ENCODE measurements around the gene ITSN2. TPM values are rescaled to one million over a fixed set of nuclear protein-coding genes. Genes with fewer than 3 reads are reported as not detected.

Gene ITSN2
- total RNA-seq, 1 experiment from 2014 or later, result 20.8 TPM

DNA sequence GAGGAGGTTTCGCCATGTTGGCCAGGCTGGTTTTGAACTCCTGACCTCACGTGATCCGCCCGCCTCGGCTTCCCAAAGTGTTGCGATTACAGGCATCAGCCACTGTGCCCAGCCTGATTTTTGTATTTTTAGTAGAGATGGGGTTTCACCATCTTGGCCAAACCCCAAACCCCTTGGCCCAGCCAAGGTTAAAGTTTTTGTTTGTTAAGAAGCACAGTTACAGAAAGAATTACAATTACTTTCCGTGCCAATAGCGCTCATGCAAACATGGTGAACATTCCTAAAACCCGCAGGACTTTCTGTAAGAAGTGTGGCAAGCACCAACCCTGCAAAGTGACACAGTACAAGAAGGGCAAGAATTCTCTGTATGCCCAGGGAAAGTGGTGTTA, 26.1 kb downstream of the ITSN2 start:
- peak; percentile 79 for DNase-seq (ENCODE audit: low read depth)

DNA sequence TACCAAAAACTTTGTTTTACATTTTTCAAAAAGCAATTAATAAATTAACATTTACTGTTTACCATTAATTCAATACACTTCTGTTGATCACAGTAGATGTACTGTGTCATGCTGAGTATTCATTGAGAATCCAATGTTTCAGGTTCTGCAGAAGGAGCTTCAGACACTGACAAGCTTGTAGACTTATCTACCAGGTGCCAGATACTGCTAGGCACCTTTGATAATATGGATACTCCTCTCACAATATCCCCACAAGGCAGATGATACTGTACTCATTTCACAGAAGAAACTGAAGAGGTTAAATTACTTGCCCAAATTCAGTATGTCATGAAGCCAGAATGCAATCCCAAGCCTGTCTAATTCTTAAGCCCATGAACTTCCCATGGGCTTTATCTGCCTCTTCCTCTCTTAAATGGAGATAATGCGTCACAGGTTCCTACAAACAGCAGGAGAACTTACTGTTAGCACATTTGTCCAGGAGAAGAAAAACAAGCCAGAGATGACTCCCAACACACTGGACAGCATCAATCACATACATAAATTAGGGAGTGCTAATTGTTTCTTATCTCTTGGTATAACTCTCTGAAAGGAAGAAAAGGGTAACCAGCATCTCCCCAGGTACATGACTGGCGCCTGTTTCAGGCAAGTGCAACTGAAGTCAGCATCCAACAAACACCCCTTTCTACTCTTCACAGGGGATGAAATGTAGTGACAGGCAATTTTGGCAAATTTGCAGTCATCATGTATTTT, 27.4 kb downstream of the ITSN2 start:
- DNase-seq (ENCODE audit: low read depth), result no peak

DNA sequence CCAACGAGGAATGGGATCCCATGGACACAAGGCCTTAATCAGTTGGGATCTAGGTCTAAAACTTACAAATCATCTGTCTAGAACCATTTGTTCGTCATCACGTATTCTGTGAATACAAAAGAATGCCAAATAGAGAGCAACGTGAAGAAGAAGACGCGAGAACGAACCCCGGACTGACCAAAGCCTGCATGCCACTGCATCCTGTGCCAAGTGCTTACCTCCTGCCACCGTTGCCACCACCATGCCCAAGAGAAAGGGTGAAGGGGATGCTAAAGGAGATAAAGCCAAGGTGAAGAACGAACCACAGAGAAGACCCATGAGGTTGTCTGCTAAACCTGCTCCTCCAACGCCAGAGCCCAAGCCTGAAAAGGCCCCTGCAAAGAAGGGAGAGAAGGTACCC, 30.2 kb downstream of the ITSN2 start:
- no peak for DNase-seq (ENCODE audit: low read depth)

- DNase-seq (ENCODE audit: low read depth), result no peak
Measured at GRCh38 chr2:24329700-24330099, 30.6 kb downstream of the ITSN2 start.

DNA sequence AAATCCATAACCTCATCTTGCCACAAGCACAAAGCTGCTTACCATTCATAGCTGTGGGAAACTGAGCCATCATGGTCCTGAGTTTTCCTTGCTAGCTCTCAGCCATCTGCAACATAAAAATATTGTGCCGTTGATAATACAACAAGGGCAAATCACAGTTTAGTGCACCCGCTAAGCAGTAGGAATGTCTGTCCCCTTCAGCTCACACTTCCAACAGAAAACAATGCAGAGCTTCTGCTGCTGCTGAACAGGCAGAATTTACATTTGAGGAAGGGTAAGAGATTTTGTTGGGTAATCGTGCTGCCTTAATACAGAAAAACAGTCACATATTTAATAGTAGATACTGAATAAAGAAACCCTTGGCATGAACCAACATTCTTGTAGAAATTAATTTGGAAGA, 32.3 kb downstream of the ITSN2 start:
- DNase-seq (ENCODE audit: low read depth), result no peak

DNA sequence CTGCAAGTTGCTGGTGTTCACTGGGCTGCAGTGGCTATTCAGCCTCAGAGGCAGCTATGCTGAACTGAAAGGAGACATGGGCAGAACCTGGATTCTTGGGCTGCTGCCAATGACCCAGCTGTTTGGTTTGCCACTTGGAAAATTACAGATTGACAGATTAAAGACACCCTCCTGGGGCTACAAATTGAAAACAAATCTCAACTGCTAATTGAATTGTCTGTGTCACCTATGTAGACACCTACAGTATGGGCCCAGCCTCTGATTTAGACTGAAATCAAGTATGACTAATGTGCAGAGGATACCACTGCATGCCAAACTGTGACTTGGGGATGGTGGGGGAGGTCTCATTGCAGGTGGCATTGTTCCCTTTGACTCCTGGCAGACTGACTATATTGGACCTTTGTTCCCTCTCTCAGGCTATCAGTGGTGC, 42.8 kb downstream of the ITSN2 start:
- peak; percentile 41 for DNase-seq (ENCODE audit: low read depth)

GRCh38 chr2:24315669-24316068, 44.7 kb downstream of the ITSN2 start:
- DNase-seq (ENCODE audit: low read depth), result no peak

DNA sequence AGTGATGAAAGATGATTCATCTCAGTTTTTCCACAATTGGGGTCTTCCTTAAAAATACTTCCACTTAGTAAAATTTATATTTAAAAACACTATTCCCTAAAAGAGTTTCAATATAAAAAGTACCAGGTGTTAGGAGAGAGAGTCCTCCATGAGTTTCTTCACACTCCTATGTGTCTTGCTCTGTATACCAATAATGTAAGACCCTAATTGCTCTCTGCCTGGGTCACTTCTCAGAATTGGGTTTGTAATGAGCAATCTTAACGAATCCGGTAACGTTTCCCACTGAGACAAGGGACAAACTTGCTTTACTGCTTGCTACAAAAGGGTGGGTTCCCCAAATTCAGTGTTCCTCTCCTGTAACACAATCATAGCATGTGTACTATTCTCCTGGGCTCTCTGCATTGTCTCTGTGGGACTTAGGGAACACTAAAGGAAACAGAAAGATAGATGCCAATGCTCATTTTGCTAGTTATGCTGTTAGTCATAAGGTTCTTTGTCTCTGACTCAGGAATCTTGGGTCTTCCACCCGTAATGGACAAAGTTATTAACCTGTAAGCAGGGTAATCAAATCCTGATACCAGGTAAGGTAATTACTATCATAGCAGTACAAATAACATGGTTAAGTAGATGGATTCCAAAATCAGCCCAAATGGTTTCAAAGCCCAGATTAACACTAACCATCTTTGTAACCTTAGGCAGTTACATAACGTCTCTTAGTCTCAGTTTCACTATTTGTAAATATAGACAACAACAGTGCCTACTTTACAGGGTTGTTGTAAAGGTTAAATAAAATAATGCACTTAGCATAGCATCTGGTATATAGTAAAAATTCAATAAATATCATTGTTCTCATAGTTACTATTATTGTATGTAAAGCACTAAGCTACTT, 46.3 kb downstream of the ITSN2 start:
- peak; percentile 32 for DNase-seq (ENCODE audit: low read depth)

GRCh38 chr2:24307961-24308360, 52.4 kb downstream of the ITSN2 start:
- no peak for DNase-seq (ENCODE audit: low read depth)

DNA sequence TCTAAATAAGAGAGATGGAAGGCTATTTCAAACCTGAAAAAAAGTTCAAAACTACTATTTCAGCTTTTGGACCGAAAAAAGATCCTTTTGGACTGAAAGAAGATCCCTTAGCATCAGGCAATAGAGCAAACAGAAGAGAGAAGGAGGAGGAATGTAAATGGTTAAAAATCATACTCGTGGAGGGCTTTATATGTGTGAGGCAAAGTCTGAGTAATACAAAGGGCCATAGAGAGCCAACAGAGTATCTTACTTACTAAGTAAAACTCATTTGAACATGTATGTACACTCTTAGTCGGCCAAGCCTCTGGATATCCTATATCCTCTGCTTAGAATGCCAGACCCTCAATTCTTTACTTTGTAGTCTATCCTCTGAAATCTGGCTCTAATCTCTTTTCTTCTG, 55.7 kb downstream of the ITSN2 start:
- DNase-seq (ENCODE audit: low read depth), result peak; percentile 8

DNA sequence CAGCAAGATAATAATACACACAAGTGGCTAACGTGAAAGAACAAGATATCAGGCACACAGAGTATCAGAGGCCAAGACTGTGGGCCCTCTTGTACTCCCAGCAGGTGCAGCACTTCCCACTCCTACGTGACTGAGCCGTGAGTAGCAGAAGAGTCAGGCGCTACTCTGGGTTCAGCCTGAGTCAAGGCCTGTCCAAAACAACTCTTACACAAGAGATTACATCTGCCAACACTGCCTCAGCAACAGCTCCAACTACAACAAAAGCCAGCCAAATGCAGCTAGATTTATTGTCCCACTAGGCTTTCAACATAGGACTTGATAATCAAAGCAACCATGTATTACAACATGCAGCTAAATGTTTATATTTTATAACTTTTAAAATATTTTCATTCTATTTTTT, 56.2 kb downstream of the ITSN2 start:
- DNase-seq (ENCODE audit: low read depth), result peak; percentile 89

DNA sequence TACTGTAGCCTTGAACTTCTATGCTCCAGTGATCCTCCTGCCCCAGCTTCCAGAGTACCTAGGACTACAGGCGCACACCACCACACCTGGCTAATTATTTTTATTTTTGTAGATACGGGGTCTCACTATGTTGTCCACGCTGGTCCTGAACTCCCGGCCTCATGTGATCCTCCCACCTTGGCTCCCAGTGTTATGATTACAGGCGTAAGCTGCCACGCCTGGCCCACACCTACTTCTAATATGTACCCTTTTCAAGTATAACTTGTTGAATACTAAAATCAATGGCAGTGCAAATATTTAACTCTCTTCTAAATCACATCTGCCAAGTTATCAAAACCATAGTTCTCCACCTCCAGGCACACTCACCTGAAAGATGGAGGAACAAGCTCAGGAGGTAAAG, 58.7 kb downstream of the ITSN2 start:
- DNase-seq (ENCODE audit: low read depth), result no peak

GRCh38 chr2:24297663-24298062, 62.7 kb downstream of the ITSN2 start:
- DNase-seq (ENCODE audit: low read depth), result no peak

- DNase-seq (ENCODE audit: low read depth), result no peak
Measured at GRCh38 chr2:24287171-24287570, 73.2 kb downstream of the ITSN2 start.

DNA sequence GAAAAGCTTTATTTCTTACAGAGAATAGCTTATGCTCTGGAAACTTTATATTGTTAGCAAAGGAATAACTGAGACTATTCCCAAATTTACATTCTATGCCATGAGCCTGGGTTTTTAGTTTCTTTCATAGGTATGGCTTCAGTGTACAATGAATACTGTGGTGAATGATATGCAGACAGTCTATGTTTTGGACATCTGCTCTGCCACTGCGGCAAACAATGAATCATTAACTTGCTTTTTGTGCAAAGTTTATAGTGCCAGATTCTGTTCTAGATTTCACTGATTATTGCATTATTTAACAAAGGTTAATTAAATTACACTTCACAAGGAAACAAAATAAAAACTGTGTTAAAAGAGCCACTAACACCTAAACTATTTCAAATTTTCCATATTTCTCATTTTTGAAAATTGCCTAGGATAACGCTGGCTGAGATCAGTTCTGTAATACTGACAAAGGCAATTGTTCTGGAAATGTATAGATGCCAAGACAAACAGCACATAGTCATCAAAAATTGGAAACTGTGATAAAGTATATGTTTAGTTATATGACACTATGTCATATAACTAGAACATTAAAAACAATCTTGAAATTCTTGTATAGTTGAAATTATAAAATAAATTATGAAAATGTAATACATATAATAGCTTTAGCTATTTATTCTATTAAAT, 74.7 kb downstream of the ITSN2 start:
- DNase-seq (ENCODE audit: low read depth), result no peak

DNA sequence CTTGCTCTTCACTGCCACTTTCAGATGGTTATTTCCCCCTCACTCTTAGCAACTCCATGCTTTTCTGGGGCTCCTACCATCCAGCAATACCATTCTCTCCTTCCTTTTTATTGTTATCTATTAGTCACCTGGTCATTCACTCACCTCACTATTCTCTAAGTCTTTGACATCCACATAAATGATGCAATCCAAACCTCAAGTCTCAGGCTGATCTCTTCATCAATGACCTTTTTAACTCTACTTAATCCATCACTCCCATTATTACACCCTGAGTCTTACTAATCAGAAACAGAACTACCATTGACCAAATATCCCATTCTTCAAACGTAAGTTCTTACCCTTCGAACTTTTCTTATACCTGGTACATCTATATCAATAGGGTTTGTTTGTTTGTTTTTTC, 79.7 kb downstream of the ITSN2 start:
- no peak for DNase-seq (ENCODE audit: low read depth)

DNA sequence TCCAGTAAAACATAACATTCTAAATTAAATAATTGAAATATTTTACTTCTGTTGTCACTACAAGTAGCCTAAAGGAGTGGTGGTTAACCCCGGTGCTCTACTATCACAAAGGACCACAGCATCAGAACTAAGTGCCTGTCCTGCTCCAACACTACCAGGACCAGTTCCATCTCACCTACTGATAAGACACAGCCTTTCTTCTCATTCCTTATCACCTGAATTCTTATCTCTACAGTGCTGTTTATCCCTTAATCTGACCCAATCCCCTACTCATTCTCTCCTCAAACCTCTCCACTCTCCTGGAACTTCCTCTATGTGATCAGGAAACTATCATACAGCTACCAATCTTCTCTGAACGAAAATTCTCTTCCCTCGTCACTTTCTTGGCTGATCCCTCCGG, 80.2 kb downstream of the ITSN2 start:
- DNase-seq (ENCODE audit: low read depth), result no peak

DNA sequence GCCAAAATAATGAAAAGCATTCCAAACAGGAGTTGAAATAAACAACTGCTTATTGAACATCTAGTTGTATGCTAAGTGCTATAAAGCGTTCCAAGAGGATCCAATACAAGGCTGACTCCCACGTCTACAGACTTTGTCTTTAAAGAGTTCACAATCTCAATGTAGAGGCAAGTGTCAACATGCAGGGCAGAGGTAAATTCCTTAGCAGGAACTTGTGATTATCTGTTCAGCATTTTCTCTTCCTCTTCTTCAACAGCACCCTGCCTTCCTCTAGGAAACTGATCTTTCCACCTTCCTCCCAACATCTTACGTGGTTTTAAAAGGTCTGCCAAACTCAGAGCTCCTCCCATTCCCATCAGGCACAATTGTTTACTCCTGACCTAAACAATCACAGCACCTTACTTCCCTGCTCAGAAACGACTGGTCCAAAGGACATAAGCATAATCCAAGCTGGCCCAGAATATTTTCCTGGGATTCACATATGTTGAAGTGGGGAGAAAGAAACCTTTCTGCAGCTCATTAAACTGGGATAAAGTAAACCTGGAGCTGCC, 83.9 kb downstream of the ITSN2 start:
- DNase-seq (ENCODE audit: low read depth), result no peak

DNA sequence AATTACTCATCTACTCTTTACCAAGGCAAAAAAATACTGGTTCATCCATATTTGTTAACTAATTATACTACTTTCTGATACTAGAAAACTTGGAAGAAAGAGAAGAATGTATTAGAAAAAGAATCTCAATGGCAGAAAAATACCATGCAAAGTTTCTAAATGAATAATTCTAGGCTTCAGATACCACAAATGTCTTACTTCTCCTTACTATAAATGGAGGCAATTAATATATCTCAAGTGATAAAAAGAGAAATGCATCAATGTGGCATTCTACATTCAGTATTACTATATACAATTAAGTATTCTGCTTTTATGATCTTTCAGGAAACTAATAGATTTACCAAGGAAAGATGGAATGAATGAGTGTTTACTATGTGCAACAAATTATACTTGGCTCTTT, 85.5 kb downstream of the ITSN2 start:
- no peak for DNase-seq (ENCODE audit: low read depth)

DNA sequence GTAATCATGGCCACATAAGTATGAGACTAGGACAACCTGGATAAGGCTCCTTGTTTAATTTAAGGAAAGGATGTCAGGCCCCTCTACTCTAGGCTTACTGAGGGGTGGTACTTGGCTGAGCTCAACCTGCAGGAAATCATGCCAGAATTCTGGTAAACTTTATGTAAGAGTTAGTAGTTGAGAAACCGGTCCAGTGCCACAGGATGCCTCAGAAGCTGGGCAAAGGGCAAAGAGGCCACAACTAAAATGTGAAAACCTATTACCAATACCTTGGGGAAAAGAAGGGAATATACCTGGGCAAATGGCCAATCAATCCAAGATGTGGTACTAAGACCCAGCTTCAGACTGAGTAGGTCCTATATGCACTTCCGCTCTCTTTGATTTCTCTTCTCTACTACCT, 86.7 kb downstream of the ITSN2 start:
- DNase-seq (ENCODE audit: low read depth), result no peak

GRCh38 chr2:24272907-24273306, 87.4 kb downstream of the ITSN2 start:
- DNase-seq (ENCODE audit: low read depth), result no peak

- peak; percentile 29 for DNase-seq (ENCODE audit: low read depth)
Measured at GRCh38 chr2:24272161-24272802, 88.1 kb downstream of the ITSN2 start.
